Chondrocyte (in vitro differentiated cells): ENCODE data around the gene RAD51B. TPM values are rescaled to one million over a fixed set of nuclear protein-coding genes. Genes with fewer than 3 reads are reported as not detected.

Experiments
- DNase-seq: peaks from one replicate; pipeline ENCODE4 v3.0.0; 2021; ENCODE audit warnings: mixed read lengths, low spot score
- H3K27ac Mint-ChIP-seq: one replicate; pipeline ENCODE4 v1.8.0; 2021; ENCODE audit warnings: mild to moderate bottlenecking, moderate library complexity, mixed read lengths; ENCODE audit not compliant: unreplicated experiment
- H3K27me3 Mint-ChIP-seq: 2 replicates; pipeline ENCODE4 v1.8.0; 2021; ENCODE audit warnings: low read depth, mixed read lengths
- H3K36me3 Mint-ChIP-seq: 2 replicates; pipeline ENCODE4 v1.8.0; 2021; ENCODE audit warnings: low read depth, mixed read lengths
- H3K4me1 Mint-ChIP-seq: 2 replicates; pipeline ENCODE4 v1.8.0; 2021; ENCODE audit warnings: low read depth, mild to moderate bottlenecking, mixed read lengths
- H3K4me3 Mint-ChIP-seq: one replicate; pipeline ENCODE4 v1.8.0; 2021; ENCODE audit warnings: mild to moderate bottlenecking, moderate library complexity, mixed read lengths; ENCODE audit not compliant: unreplicated experiment
- H3K9me3 Mint-ChIP-seq: 2 replicates; pipeline ENCODE4 v1.8.0; 2021; ENCODE audit warnings: low read depth, mixed read lengths
- long read RNA-seq: library from polyadenylated mRNA; stranded (forward); transcript quantifications from one replicate; pipeline ENCODE4 v2.0.0, GENCODE V29; 2021
- total RNA-seq: library from RNA; stranded (reverse); gene quantifications from 3 replicates; pipeline ENCODE4 v1.2.1, GENCODE V29; 2021
- TF ChIP-seq, protein P1 (sequence below): fragments of 200-600 bp; sonication (generic); IDR thresholded peaks from 2 replicates; pipeline ENCODE4 v1.5.0; 2021; ENCODE audit warnings: antibody characterized with exemption, mild to moderate bottlenecking, moderate library complexity

Gene RAD51B
- total RNA-seq = 4.8 to 13.9 TPM (median 8.2 TPM) in 3 replicates
- long read RNA-seq, partial matches to known transcripts = 0 of 6 reads
- long read RNA-seq, other reads (novel, unspliced or antisense) = 5 of 6 reads

DNA sequence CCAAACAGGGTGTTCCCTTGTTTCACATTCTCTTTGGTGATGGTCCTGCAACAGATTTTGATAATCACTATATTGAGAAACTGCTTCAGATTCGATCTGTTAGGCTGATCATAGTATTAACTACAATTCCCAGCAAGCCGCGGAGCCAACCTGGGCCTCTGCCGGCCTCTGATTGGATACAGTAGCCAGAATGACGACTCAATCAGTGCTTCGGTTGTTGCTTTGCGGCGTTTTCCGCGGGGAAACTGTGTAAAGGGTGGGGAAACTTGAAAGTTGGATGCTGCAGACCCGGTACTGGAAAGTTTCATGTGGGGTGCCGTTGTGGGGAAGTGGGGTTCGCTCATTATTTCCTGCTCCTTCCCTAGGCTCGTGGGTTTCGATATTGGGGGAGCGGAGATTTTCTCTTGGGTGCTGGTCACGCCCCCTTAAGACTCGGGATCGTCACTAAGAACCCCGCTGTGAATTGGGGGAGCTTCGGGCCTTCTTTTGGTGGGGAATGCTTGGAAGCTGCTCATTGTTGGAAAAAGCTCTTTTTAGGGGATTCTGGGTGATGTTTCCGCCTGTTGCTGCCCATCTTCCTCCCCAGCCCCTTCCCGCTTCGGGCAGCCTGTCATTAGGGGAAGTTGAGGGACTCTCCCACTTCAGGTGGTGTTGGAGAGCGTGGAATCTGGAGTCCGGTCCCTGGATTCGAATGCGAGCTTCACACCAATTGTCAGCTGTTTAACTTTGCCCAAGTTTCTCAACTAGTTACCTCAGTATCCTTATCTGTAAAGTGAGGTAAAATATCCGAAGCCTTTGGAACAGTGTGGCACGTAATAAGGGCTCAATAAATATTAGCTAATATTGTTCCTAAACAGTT is at the start of gene RAD51B:
TSS of gene RAD51B (plus strand) at position 217 of the 859 bp plus-strand sequence.
- no peak for DNase-seq
- peak within 1 kb of the TSS; percentile 84 for H3K27ac Mint-ChIP-seq
- H3K27me3 Mint-ChIP-seq = no peaks in the 10 kb centered on the region
- TF ChIP-seq, protein P1, sequence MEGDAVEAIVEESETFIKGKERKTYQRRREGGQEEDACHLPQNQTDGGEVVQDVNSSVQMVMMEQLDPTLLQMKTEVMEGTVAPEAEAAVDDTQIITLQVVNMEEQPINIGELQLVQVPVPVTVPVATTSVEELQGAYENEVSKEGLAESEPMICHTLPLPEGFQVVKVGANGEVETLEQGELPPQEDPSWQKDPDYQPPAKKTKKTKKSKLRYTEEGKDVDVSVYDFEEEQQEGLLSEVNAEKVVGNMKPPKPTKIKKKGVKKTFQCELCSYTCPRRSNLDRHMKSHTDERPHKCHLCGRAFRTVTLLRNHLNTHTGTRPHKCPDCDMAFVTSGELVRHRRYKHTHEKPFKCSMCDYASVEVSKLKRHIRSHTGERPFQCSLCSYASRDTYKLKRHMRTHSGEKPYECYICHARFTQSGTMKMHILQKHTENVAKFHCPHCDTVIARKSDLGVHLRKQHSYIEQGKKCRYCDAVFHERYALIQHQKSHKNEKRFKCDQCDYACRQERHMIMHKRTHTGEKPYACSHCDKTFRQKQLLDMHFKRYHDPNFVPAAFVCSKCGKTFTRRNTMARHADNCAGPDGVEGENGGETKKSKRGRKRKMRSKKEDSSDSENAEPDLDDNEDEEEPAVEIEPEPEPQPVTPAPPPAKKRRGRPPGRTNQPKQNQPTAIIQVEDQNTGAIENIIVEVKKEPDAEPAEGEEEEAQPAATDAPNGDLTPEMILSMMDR = no peak
- H3K4me1 Mint-ChIP-seq = peaks cover 30% of the 10 kb centered on the region
- H3K36me3 Mint-ChIP-seq = no peaks in the 10 kb centered on the region
- no peaks in the 10 kb centered on the region for H3K9me3 Mint-ChIP-seq
- peak within 1 kb of the TSS; percentile 98 for H3K4me3 Mint-ChIP-seq

DNA sequence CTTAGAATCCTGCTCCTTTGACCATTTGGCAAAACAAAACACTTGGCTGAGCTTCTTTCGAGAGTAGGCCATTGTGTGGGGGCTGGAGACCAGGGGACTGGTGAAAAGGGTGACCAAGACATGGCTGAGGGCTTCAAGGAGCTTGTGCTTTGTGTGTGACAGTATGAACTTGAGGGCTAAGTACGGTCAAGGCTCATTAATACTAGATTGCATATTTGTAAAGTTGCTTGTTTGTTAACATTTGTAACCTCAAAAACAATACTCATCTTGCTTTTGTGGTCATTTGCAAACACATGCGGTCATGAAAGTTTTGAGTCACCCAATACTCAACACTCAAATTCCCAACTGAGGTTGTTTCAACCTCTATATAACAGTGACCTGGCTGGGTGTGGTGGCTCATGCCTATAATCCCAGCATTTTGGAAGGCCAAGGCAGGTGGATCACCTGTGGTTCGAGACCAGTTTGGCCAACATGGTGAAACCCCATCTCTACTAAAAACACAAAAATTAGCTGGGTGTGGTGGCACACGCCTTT is 45.7 kb upstream of the RAD51B start:
- Mint-ChIP-seq H3K36me3 (peaks cover 61% of the 10 kb centered on the region), H3K9me3 (no peaks in the 10 kb centered on the region), H3K4me1 (no peaks in the 10 kb centered on the region), H3K4me3 (no peak overlapping the region), H3K27me3 (no peaks in the 10 kb centered on the region), H3K27ac (no peak overlapping the region)
- DNase-seq = no peak
- TF ChIP-seq, protein P1 = no peak

DNA sequence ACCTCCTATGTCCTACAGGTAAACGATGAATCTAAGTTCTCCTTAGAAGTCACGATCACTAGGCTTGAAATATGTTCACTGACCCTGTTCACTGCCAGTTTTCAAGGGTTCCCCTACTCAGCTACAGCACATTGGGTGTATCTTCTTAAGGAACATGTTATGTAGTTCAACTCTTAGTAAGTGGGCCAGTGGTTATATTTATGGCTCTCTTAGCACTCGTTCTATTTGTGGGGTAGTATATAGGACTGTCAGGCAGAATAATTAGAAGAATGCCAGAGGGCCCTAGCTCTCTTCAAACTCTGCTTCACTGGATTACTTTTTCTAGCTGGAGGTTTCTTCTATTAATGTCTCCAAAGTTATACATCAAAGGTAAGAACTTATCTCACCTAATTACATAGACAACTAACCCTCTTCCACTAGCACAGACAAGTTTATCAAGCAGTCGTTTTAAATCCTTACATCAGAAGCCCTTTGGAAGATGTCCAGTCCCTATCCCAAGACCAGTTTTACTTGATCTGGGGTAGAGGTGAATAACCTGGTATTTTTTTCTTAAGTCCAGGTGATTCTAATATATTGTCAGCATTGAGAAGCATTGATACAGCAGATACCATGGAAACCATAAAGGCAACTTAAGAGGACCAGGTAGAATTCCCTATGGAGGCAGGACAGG is 42.8 kb upstream of the RAD51B start:
- TF ChIP-seq, protein P1 = no peak
- no peaks in the 10 kb centered on the region for H3K27me3 Mint-ChIP-seq
- no peaks in the 10 kb centered on the region for H3K4me1 Mint-ChIP-seq
- no peak overlapping the region for H3K4me3 Mint-ChIP-seq
- no peaks in the 10 kb centered on the region for H3K9me3 Mint-ChIP-seq
- DNase-seq = no peak
- peaks cover 60% of the 10 kb centered on the region for H3K36me3 Mint-ChIP-seq
- H3K27ac Mint-ChIP-seq = no peak overlapping the region

DNA sequence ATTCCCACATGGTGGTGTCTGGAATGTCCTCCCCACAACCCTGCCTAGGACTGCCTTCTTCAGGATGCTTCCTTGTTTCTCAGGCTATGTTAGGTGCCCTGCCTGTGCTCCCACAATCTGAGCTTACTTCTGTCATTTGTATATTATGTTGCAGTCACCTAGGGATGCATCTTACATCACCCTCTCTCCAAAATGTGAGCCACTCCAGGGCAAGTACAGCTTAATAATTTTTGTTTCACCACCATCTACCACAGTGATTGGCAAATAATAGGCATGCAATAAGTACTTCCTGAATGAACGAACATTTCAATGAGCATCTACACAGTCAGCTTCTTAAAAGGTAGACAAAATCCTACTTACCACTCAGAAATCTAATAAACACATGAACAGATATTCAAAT is 40.8 kb upstream of the RAD51B start:
- no peak for DNase-seq
- Mint-ChIP-seq H3K9me3 (no peaks in the 10 kb centered on the region), H3K4me1 (no peaks in the 10 kb centered on the region), H3K27me3 (no peaks in the 10 kb centered on the region), H3K4me3 (no peak overlapping the region), H3K36me3 (peaks cover 55% of the 10 kb centered on the region), H3K27ac (no peak overlapping the region)
- TF ChIP-seq, protein P1 = no peak

DNA sequence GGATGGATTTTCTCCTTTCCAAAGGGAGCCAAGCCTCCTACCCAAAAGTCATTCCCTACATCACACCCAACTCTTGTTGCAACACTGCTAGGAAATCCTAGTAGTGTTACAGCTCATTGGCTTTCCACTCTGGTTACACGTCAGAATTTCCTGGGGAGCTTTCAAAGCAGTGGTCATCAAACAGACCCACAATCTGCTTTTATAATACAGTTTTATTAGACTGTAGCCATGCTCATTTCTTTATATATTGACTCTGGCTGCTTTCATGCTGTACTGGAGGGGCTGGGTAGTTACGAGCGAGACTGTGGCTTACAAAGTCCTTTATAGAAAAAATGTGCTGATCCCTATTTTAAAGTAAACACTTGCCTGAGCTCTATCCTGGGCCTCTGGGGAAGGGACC is 37.5 kb upstream of the RAD51B start:
- Mint-ChIP-seq H3K27ac (no peak overlapping the region), H3K27me3 (no peaks in the 10 kb centered on the region), H3K4me1 (no peaks in the 10 kb centered on the region), H3K36me3 (peaks cover 53% of the 10 kb centered on the region), H3K9me3 (no peaks in the 10 kb centered on the region), H3K4me3 (no peak overlapping the region)
- TF ChIP-seq, protein P1 = no peak
- DNase-seq = no peak
